GM18520 (cell line): ENCODE measurements around the gene ASTN2.

ENCODE experiments used
- ATAC-seq: cut with Tn5 transposase; IDR thresholded peaks from one replicate; pipeline ENCODE4 v1.9.1; 2021; ENCODE audit not compliant: unreplicated experiment

ASTN2 gene

GRCh38 chr9:116499986-116500871, 914.6 kb downstream of the ASTN2 start:
- ATAC-seq = no peak

DNA sequence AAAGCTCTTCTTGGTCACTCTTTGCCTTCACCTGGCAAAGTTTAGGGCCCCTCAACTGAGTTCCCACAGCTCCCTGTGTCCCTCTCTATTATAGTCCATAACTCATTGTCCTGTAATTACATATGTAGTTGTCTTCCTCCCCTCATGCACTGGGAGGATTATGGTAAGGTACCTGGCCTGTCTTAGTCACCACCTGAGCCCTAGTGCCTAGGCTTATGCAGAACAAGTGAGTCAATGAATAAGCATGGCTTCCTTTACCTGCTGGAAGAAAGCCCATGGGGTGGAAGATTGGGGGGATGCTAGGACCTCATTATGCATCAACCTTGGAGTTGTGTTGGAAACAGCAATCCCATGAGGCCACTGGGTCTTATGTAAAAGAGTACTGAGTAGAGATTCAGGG, 915.4 kb downstream of the ASTN2 start:
- ATAC-seq = no peak

GRCh38 chr9:116497095-116497890, 917.6 kb downstream of the ASTN2 start:
- no peak for ATAC-seq

GRCh38 chr9:116496167-116496566, 918.7 kb downstream of the ASTN2 start:
- ATAC-seq = no peak

- ATAC-seq = no peak
Observed at GRCh38 chr9:116495725-116496124, 919.1 kb downstream of the ASTN2 start.

DNA sequence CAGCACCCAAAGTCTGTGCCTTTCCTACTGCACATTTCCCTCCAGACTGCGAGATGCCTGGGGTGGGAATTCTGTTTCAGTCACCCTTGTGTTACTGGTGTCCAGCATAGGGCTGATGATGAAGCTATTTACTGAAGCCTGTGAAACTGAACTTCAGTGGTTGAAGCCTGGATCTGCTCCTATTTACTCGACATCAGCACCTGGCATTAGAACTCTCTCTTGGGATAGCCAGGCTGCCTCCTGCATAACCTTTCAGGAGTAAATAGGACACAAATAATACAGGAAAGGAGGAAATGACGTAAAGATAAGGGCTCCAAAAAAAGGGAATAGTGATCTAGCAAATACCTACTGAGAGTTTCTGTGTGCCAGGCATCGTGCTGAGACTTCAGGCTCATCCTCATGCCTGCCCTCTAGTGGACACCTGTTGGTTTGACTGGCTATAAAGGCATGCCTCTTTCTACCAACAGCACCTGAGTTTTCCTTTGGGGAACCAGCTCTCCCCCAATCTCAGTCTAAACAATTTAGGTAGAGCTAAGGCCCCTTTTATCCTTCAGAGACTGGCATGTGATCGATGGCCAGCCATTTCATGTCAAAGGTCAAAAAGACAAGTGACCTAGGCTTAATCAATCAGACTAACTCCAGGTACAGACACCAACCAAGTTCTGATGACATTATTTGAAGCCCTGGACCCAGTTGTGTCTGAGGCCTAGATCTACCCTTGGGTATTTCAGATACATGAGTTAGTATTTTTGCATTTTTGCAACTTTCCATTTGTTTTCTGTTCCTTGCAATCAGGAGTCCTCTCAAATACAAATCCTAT, 919.8 kb downstream of the ASTN2 start:
- no peak for ATAC-seq

DNA sequence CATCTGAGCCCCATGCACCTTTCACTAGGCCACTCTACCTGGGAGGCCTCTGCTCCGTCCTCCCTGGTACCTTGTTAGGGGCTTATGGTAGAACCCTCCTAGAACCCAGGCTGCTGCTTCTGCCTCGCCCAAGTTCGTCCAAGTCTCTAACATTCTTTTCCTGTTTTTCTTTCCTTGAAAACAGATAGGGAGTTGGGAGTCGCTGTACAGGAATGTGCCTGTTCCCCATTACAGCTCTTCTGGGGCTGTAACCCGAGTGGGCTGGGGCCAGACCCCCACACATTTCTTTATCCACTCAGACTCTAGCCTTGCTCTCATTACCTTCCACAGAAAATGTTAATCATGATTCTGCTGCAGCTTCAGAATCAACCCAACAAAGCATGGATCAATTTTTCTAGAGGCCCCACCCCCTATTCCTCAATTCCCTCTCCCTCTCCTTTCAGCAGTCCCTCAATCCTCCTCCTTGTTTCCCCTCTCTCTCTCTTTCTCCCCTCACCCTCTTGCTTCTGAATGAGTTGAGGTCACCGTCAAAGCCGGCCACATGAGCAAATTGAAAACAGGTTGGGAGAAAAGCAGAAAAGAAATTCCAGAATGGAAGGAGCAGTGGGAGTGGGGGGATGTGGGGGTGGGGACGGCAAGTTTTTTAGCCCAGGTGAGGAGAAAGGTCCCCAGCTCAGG, 921.5 kb downstream of the ASTN2 start:
- no peak for ATAC-seq

DNA sequence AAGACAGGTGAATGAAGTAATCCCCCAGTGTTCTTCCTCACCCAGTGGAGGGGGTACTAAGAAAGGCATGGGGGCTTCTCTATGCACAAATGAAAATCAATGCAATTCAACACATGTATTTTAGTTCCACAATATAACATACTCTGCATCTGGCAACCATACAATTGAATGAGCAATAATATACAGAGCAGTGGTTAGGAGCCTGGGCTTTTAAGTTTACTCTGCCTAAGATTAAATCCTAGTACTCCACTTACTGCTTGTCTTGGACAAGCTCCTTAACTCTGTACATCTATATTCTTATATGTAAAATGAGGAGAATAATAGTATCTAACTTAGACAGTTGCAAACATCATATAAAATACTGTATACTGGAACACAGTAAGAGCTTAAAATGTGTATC, 923.2 kb downstream of the ASTN2 start:
- ATAC-seq = no peak

GRCh38 chr9:116491219-116491618, 923.6 kb downstream of the ASTN2 start:
- ATAC-seq = no peak

DNA sequence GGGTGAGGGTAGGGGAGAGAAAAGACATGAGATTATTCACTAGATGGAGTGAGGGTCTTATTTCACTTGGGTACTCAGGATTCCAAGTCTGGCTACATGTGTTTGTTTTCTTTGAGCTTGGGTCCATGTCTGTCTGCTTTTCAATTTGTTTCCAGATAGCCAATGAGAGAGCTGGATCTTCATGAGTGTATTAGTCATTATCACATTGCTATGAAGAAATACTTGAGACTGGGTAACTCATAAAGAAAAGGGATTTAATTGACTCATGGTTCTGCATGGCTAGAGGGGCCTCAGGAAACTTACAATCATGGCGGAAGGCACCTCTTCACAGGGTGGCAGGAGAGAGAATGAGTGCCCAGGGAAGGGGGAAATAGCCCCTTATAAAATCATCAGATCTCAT, 924.5 kb downstream of the ASTN2 start:
- ATAC-seq = no peak

- no peak for ATAC-seq
Observed at GRCh38 chr9:116488373-116488772, 926.5 kb downstream of the ASTN2 start.

DNA sequence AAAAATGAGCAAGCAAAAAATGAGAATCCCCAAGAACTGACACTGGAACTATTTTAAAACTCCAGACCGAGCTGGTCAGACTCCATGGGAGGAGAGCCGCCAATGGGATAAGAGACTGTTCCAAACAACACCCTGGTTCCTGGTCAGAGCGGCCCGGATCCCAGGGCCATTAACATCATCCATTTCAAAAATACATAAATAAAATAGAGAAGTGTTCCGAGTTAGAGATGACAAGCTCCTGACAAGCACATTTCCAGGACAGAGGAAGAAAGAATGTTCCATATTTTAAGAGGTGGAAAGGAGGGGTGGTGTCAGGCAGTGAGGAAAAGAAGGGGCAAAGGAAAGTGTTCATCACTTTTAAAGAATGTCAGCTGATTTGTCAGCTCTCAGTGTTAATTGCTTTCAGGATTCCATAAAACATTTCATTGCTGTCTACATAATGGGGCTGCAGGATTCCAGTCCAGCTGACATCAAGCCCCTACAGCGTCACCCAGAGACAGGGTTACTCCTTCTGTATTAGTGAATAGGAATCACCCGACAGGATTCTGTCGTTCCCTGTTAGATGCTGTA, 930.3 kb downstream of the ASTN2 start:
- no peak for ATAC-seq

DNA sequence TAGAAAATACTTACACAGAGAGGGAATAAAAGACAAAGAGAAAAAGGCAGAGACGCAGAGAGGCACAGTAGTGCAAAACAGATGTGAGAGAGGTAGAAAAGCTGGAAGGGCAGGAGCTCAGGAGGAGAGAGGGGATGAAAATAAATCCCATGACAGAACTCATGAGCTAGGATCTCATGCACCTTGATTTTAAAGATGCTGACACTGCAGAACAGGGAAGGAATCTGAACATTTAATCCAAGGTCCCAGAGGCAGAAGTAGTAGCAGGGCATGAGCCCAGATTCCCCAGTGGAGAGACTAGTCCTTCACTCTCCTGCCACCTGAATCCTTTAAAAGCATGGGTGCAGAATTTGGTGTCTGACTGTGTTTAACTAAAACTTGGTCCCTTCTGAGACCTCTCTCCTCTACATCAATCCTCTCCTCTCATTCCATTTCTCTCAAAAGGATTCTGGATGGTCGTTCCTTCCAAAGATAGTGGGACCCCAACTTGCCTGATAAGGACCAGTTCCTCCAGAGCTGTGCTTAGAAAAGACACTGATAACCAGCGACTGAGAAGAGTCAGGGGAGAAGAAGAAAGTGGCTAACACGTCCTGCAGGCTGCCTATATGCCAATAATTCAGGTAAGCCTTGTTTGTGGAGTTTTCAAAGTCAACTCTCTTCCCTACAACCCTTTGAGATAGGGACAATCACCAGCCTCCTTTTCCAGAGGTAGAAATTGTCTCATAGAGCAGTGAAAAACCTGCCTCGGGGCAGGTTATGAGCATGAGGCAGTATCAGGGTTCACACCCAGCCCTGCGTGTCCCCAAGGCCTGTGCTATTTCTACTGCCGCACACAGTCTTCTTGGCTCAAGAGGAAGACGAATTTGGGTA, 931.0 kb downstream of the ASTN2 start:
- ATAC-seq = no peak

- ATAC-seq = no peak
Observed at GRCh38 chr9:116482740-116483139, 932.1 kb downstream of the ASTN2 start.

DNA sequence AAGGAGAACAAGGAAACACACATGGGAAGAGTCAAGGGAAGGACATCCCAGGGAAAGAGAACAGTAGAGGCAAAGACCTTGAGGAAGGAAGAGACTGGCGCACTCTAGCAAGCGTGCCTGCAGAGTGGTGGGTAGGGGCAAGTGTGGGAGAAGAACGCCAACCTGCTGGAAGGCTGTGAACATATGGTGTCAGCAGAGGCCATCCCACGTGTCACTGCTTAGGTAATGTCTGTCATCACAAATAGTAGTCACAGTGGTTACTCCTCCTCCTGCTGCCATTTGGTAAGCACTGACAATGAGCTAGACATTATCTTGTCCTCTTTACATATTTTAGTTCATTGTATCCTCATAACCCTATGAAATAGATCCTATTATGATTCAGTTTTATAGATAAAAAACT, 934.2 kb downstream of the ASTN2 start:
- ATAC-seq = no peak

DNA sequence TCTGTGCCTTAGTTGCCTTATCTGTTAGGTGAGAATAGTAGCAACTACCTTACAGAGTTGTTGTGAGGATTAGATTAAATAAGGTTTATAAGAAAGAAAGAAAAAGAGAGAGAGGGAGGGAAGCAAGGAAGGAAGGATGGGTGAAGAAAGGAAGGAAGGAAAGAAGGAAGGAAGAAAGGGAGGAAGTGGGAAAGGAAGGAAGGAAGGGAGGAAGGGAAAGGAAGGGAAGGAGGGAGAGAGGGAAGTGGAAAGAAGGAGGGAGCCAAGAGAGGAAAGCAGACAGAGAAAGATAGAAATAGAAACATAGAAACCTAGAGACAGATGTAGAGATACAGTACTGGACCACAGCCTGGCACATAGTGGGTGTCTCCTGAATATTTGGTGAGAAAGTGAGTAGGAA, 934.9 kb downstream of the ASTN2 start:
- ATAC-seq = no peak

DNA sequence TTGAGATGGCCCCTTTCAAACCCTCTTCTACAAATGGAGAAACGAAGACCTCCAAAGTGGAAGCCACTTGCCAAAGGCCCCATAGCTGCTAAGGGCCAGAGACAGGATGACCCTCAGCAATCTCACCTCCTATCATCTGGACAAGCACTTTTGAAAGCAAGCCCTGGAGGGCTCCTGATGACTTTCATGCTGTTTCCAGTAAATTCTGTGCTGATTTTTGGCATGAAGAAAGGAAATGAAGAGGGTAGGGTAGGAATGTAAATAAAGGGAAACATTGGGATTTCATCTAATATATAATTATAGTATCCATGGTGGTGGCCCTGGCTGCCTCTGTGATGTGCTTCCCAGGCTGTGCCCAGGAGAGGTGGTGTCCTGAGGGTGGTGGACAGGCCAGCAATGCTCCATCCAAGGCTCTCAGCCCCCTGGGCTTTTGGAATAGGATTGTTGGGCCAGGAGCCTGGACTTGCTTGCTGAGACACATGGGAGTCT, 935.8 kb downstream of the ASTN2 start:
- ATAC-seq = no peak

DNA sequence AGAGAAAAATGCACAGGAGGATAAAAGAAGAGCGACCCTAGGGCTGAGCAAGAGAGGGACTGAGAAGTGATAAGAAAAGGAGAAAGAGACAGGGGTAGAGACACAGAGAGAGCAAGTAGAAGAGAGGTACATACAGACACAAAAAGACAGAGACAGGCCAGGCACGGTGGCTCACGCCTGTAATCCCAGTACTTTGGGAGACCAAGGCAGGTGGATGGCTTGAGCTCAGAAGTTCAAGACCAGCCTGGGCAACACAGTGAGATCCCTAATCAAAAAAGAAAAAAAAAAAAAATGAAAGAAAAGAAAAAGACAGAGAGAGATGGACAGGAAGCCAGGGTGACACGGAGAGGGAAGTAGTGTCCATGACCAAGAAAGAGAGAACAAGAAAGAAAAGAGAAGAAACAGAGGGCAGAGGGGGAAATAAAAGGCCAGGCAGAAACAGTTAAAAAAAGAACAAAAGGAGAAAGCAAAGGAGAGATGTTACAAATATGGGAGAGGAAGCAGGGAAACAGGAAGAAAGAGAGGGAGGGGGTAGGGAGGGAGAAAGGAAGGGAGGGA, 937.2 kb downstream of the ASTN2 start:
- no peak for ATAC-seq

DNA sequence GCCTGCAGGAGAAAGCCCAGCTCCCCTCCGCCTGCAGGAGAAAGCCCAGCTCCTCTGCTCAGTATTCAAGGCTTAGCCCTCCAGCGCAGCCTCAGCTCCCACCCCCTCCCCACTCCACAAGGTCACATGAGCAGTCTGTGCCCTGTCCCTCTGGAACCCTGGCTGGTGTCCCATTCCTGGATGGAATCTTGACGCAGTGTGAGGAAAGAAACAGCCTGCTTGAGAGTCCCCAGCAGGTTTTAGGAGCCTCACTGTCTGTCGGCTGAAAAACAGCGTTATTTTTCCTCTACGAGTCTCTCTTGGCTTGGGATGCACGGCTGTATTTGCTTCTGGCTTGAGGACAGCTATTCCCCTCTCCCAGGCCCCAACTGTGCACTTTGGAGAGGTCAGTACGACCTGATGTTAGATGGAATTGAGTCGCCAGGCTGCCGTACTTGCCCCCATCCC, 937.9 kb downstream of the ASTN2 start:
- ATAC-seq = no peak
